Measurements from ENCODE around the gene EEF1AKMT3. TPM values are rescaled to one million over a fixed set of nuclear protein-coding genes. Genes with fewer than 3 reads are reported as not detected.
"Not testable (repeated sequence)": the region's sequence is repeated elsewhere in the genome, so short reads cannot be mapped to it uniquely, and the experiment has no call there.

EEF1AKMT3 gene
- total RNA-seq, 1 experiment from 2014 or later: 5.0 TPM

DNA sequence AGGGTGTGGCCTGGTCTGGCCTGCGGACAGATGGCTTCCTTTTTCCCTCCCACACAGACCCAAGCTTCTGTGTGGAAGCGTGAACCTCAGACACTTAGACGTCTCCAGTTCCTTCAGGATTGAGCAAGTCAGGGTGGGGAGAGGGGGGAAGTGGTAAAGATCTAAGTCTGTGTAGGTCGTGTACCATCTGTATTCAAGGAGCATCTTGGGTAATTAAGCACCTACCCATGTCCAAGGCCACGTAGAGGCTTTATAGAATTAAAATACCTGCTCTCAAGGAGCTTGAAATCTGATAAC lies 44.4 kb downstream of the EEF1AKMT3 start:
- no peaks in the 10 kb centered on the region for H3K27me3 Mint-ChIP-seq (ENCODE audit: insufficient read depth, unreplicated experiment)
- no peaks in the 10 kb centered on the region for H3K4me1 ChIP-seq
- H3K4me3 Mint-ChIP-seq (ENCODE audit: unreplicated experiment): no peak overlapping the region
- H3K9me3 Mint-ChIP-seq (ENCODE audit: unreplicated experiment): no peaks in the 10 kb centered on the region
- H3K4me1 Mint-ChIP-seq (ENCODE audit: low read depth, unreplicated experiment): no peaks in the 10 kb centered on the region
- ChIA-PET POLR2A (no interaction called here), CTCF (no interaction called here)
- intact Hi-C loops (cut with micrococcal nuclease; ENCODE audit: unreplicated experiment): no loop called here
- H3K36me3 Mint-ChIP-seq (ENCODE audit: insufficient read depth, unreplicated experiment): peaks cover 31% of the 10 kb centered on the region
- H3K4me3 ChIP-seq (ENCODE audit: low read depth, low read length): no peak overlapping the region
- H3K9me3 ChIP-seq: no peaks in the 10 kb centered on the region
- no peaks in the 10 kb centered on the region for H3K27me3 ChIP-seq (replicated peaks; ENCODE audit: control insufficient read depth, insufficient read depth, low read length)
- H3K36me3 ChIP-seq (ENCODE audit: control insufficient read depth, insufficient read depth, low read length): no peaks in the 10 kb centered on the region; the same call in 1 of the 2 replicates
- BruUV-seq (replicated peaks): no TSS peak
- no peak for DNase-seq
- TF ChIP-seq, protein P1, sequence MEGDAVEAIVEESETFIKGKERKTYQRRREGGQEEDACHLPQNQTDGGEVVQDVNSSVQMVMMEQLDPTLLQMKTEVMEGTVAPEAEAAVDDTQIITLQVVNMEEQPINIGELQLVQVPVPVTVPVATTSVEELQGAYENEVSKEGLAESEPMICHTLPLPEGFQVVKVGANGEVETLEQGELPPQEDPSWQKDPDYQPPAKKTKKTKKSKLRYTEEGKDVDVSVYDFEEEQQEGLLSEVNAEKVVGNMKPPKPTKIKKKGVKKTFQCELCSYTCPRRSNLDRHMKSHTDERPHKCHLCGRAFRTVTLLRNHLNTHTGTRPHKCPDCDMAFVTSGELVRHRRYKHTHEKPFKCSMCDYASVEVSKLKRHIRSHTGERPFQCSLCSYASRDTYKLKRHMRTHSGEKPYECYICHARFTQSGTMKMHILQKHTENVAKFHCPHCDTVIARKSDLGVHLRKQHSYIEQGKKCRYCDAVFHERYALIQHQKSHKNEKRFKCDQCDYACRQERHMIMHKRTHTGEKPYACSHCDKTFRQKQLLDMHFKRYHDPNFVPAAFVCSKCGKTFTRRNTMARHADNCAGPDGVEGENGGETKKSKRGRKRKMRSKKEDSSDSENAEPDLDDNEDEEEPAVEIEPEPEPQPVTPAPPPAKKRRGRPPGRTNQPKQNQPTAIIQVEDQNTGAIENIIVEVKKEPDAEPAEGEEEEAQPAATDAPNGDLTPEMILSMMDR (IDR thresholded peaks at IDR 0.05; ENCODE audit: insufficient read depth in 1 of 2, low read depth in 1 of 2, low read length in 1 of 2, severe bottlenecking in 1 of 2, unreplicated experiment in 1 of 2): no peak
- no peak overlapping the region for H3K27ac Mint-ChIP-seq (ENCODE audit: unreplicated experiment)

DNA sequence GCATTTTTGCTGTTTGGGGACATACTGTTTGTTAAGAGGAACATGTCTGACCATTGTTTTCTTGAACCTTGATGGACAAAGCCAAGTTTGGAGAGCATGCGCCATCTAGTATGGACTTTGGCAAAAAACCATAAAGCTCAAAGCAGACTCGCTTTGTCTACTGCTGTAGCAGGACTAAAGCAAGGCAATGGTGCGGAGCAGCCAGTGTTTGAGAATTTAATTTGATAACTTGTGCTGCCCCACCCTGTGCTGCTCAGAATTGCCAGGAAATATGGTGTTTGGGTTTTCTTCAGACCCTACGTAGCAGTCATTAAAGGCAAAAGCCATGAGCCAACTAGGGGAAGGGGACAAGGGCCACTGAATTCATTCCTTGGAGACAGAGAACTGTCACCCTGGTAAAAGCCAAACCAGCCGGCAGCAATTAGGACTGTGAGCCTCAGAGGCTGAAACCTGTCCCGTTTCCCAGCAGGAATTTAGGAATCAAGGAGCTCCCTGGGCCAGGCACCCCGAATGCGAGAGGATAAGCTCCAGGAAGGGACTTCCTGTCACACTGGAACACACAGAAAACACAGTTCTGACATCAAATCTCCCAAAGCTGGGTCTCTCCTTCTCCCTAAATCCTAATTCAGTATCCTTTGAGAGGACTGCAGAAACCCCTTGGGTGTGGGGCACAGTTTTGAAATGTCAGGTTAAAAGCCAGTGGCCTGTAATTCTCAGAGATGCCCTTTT lies 45.0 kb downstream of the EEF1AKMT3 start:
- H3K27ac Mint-ChIP-seq (ENCODE audit: unreplicated experiment): no peak overlapping the region

DNA sequence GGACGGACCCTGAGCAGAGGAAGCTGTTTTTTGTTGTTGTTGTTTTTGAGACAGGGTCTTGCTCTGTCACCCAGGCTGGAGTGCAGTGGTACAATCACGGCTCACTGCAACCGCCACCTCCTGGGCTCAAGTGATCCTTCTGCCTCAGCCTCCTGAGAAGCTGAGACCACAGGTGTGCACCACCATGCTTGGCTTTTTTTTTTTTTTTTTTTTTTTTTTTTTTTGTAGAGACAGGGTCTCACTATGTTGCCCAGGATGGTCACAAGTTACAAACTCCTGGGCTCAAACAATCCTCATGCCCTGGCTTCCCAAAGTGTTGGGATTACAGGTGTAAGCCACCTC lies 45.5 kb downstream of the EEF1AKMT3 start:
- H3K9me3 Mint-ChIP-seq (ENCODE audit: unreplicated experiment); H3K27me3 ChIP-seq (replicated peaks; ENCODE audit: control insufficient read depth, insufficient read depth, low read length); H3K4me1 ChIP-seq; H3K27ac Mint-ChIP-seq (ENCODE audit: unreplicated experiment); DNase-seq; H3K4me3 ChIP-seq (ENCODE audit: low read depth, low read length); H3K27me3 Mint-ChIP-seq (ENCODE audit: insufficient read depth, unreplicated experiment); H3K4me1 Mint-ChIP-seq (ENCODE audit: low read depth, unreplicated experiment); H3K4me3 Mint-ChIP-seq (ENCODE audit: unreplicated experiment); intact Hi-C loops (cut with micrococcal nuclease; ENCODE audit: unreplicated experiment); H3K9me3 ChIP-seq; POLR2A ChIA-PET; BruUV-seq (replicated peaks); H3K36me3 ChIP-seq (ENCODE audit: control insufficient read depth, insufficient read depth, low read length): not testable (repeated sequence)
- H3K36me3 Mint-ChIP-seq (ENCODE audit: insufficient read depth, unreplicated experiment): peaks cover 43% of the 10 kb centered on the region
- CTCF ChIA-PET: interaction anchor here (0.7 to 1.0 kb wide), 2 partner anchors 71 to 78 kb away, joined by 3 to 6 read pairs; no protein-coding TSS in a partner anchor

More for the DNA sequence above, 45.0 kb downstream of the EEF1AKMT3 start:
- H3K9me3 ChIP-seq: no peaks in the 10 kb centered on the region
- TF ChIP-seq, protein P1 (IDR thresholded peaks at IDR 0.05; ENCODE audit: insufficient read depth in 1 of 2, low read depth in 1 of 2, low read length in 1 of 2, severe bottlenecking in 1 of 2, unreplicated experiment in 1 of 2): no peak
- H3K4me3 ChIP-seq (ENCODE audit: low read depth, low read length): no peak overlapping the region
- H3K4me1 ChIP-seq: no peaks in the 10 kb centered on the region
- ChIA-PET CTCF (interaction anchor here (0.7 kb wide), 1 partner anchor 71 kb away, joined by 6 read pairs; no protein-coding TSS in a partner anchor), POLR2A (no interaction called here)
- H3K36me3 Mint-ChIP-seq (ENCODE audit: insufficient read depth, unreplicated experiment): peaks cover 38% of the 10 kb centered on the region
- H3K36me3 ChIP-seq (ENCODE audit: control insufficient read depth, insufficient read depth, low read length): no peaks in the 10 kb centered on the region; the same call in 1 of the 2 replicates
- H3K4me3 Mint-ChIP-seq (ENCODE audit: unreplicated experiment): no peak overlapping the region
- no TSS peak for BruUV-seq (replicated peaks)
- H3K27me3 Mint-ChIP-seq (ENCODE audit: insufficient read depth, unreplicated experiment): no peaks in the 10 kb centered on the region
- no peak for DNase-seq
- no peaks in the 10 kb centered on the region for H3K27me3 ChIP-seq (replicated peaks; ENCODE audit: control insufficient read depth, insufficient read depth, low read length)
- intact Hi-C loops (cut with micrococcal nuclease; ENCODE audit: unreplicated experiment): no loop called here
- no peaks in the 10 kb centered on the region for H3K9me3 Mint-ChIP-seq (ENCODE audit: unreplicated experiment)
- H3K4me1 Mint-ChIP-seq (ENCODE audit: low read depth, unreplicated experiment): no peaks in the 10 kb centered on the region

DNA sequence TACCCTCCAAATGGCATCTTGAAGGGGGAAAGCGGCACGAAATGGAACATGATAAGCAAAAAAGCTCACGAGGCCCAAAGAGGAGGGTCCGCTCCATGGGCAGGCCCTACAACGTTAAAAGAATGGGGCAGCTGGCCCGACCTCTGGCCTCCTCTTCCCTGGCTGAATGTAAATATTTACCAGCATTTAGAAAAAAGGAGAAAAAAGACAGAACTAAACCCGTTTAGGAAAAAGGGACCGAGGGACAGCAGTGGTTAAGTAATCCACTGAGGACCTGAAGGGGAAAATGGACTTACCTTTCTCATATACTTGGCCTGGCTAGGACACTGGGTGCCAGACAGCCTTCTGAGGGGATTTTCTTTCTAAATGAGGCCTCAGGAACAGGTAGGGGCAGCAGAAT lies 47.7 kb downstream of the EEF1AKMT3 start:
- H3K27me3 Mint-ChIP-seq (ENCODE audit: insufficient read depth, unreplicated experiment); H3K4me1 Mint-ChIP-seq (ENCODE audit: low read depth, unreplicated experiment); H3K4me3 ChIP-seq (ENCODE audit: low read depth, low read length); CTCF ChIA-PET; intact Hi-C loops (cut with micrococcal nuclease; ENCODE audit: unreplicated experiment); H3K27ac Mint-ChIP-seq (ENCODE audit: unreplicated experiment); H3K4me3 Mint-ChIP-seq (ENCODE audit: unreplicated experiment); H3K4me1 ChIP-seq; H3K9me3 Mint-ChIP-seq (ENCODE audit: unreplicated experiment); H3K27me3 ChIP-seq (replicated peaks; ENCODE audit: control insufficient read depth, insufficient read depth, low read length); H3K9me3 ChIP-seq; DNase-seq; H3K36me3 ChIP-seq (ENCODE audit: control insufficient read depth, insufficient read depth, low read length): not testable (repeated sequence)
- BruUV-seq (replicated peaks): TSS peak; percentile 2
- POLR2A ChIA-PET: interaction anchor here (0.6 kb wide), 1 partner anchor 16 kb away, joined by 3 read pairs; no protein-coding TSS in a partner anchor
- peaks cover 62% of the 10 kb centered on the region for H3K36me3 Mint-ChIP-seq (ENCODE audit: insufficient read depth, unreplicated experiment)

DNA sequence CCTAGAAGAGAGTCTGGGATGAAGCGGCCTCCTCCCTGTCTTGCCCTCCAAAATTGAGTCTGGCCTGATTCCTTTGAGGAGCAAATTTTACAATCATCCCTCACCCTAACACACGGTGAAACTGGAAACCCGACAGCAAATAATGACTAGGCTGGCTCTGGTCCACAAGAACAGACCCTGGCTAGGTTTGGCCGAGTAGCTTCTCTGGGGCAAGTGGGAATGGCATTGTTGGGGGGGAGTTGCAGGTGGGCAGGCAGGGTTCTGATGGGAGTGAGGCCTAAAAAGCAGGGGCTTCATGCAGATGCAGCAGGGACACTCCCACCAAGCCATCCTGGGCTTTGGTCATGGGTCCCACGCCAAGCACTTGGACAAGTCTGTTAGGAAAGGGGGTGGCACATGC lies 48.6 kb downstream of the EEF1AKMT3 start:
- CTCF ChIA-PET: not testable (repeated sequence)

More for the DNA sequence above, 48.6 kb downstream of the EEF1AKMT3 start:
- H3K27me3 Mint-ChIP-seq (ENCODE audit: insufficient read depth, unreplicated experiment); H3K4me1 Mint-ChIP-seq (ENCODE audit: low read depth, unreplicated experiment); H3K4me3 Mint-ChIP-seq (ENCODE audit: unreplicated experiment); intact Hi-C loops (cut with micrococcal nuclease; ENCODE audit: unreplicated experiment); H3K9me3 ChIP-seq; H3K4me1 ChIP-seq; DNase-seq; H3K27ac Mint-ChIP-seq (ENCODE audit: unreplicated experiment); H3K36me3 ChIP-seq (ENCODE audit: control insufficient read depth, insufficient read depth, low read length); POLR2A ChIA-PET; H3K27me3 ChIP-seq (replicated peaks; ENCODE audit: control insufficient read depth, insufficient read depth, low read length); H3K4me3 ChIP-seq (ENCODE audit: low read depth, low read length); BruUV-seq (replicated peaks); H3K9me3 Mint-ChIP-seq (ENCODE audit: unreplicated experiment): not testable (repeated sequence)
- H3K36me3 Mint-ChIP-seq (ENCODE audit: insufficient read depth, unreplicated experiment): peaks cover 71% of the 10 kb centered on the region

Measured in Caco-2 (cell line).